ENCODE measurements around the gene MYO3B. TPM values are rescaled to one million over a fixed set of nuclear protein-coding genes. Genes with fewer than 3 reads are reported as not detected.
A peak's percentile ranks its signal among the peaks of the same experiment; 100 is the strongest.

Gene MYO3B
- total RNA-seq, 2 donors from 2014 or later = 5.2 to 10.9 TPM

- Histone ChIP-seq H3K27ac (ENCODE audit: low read depth, low read length) (peak overlapping the region; percentile 52), H3K36me3 (ENCODE audit: control insufficient read depth, insufficient read depth, low read length) (no peaks in the 10 kb centered on the region), H3K27me3 (ENCODE audit: control insufficient read depth, insufficient read depth, low read length, poor library complexity, severe bottlenecking) (no peaks in the 10 kb centered on the region), H3K9me3 (ENCODE audit: control insufficient read depth, low read length) (no peaks in the 10 kb centered on the region), H3K4me1 (ENCODE audit: control insufficient read depth, insufficient read depth, low read length) (no peaks in the 10 kb centered on the region), H3K9ac (ENCODE audit: extremely low read depth, low read length, poor library complexity, severe bottlenecking) (no peak overlapping the region), H3K4me3 (ENCODE audit: low read length) (no peak overlapping the region)
- 81 to 84% methylated on average over 6 of the region's 6 CpGs for WGBS, 2 experiments (ENCODE audit: insufficient coverage in 1 of 2, insufficient read length in 1 of 2)
- Mint-ChIP-seq H3K9me3 (no peaks in the 10 kb centered on the region), H3K4me1 (peaks cover 16% of the 10 kb centered on the region), H3K27me3 (ENCODE audit: insufficient read depth) (no peaks in the 10 kb centered on the region), H3K36me3 (ENCODE audit: low read depth) (no peaks in the 10 kb centered on the region), H3K4me3 (no peak overlapping the region), H3K27ac (no peak overlapping the region)
- TF ChIP-seq CTCF (conservative IDR thresholded peaks at IDR 0.05) = no peak
- DNase-seq = no peak
Observed at GRCh38 chr2:170176212-170176611, 1.7 kb upstream of the MYO3B start.

GRCh38 chr2:170180031-170180566 is 2.2 kb downstream of the MYO3B start:
- WGBS, 2 experiments (ENCODE audit: insufficient coverage in 1 of 2, insufficient read length in 1 of 2) = 88 to 95% methylated on average over 3 of the region's 3 CpGs
- Histone ChIP-seq H3K36me3 (ENCODE audit: control insufficient read depth, insufficient read depth, low read length) (no peaks in the 10 kb centered on the region), H3K27me3 (ENCODE audit: control insufficient read depth, insufficient read depth, low read length, poor library complexity, severe bottlenecking) (no peaks in the 10 kb centered on the region), H3K4me3 (ENCODE audit: low read length) (no peak overlapping the region), H3K4me1 (ENCODE audit: control insufficient read depth, insufficient read depth, low read length) (no peaks in the 10 kb centered on the region), H3K9me3 (ENCODE audit: control insufficient read depth, low read length) (peaks cover 10% of the 10 kb centered on the region), H3K27ac (ENCODE audit: low read depth, low read length) (no peak overlapping the region), H3K9ac (ENCODE audit: extremely low read depth, low read length, poor library complexity, severe bottlenecking) (no peak overlapping the region)
- DNase-seq = no peak
- no peaks in the 10 kb centered on the region for H3K36me3 Mint-ChIP-seq (ENCODE audit: low read depth)
- H3K4me1 Mint-ChIP-seq = peaks cover 16% of the 10 kb centered on the region
- TF ChIP-seq CTCF (conservative IDR thresholded peaks at IDR 0.05) = no peak
- H3K9me3 Mint-ChIP-seq = peaks cover 9% of the 10 kb centered on the region
- no peaks in the 10 kb centered on the region for H3K27me3 Mint-ChIP-seq (ENCODE audit: insufficient read depth)
- peak overlapping the region; percentile 80 for H3K27ac Mint-ChIP-seq
- no peak overlapping the region for H3K4me3 Mint-ChIP-seq

- H3K27ac ChIP-seq (ENCODE audit: low read depth, low read length) = no peak overlapping the region
- Mint-ChIP-seq H3K27ac (no peak overlapping the region), H3K36me3 (ENCODE audit: low read depth) (peaks cover 4% of the 10 kb centered on the region), H3K9me3 (peaks cover 23% of the 10 kb centered on the region), H3K4me3 (no peak overlapping the region), H3K27me3 (ENCODE audit: insufficient read depth) (no peaks in the 10 kb centered on the region), H3K4me1 (peaks cover 11% of the 10 kb centered on the region)
- TF ChIP-seq CTCF (conservative IDR thresholded peaks at IDR 0.05) = no peak
- no peaks in the 10 kb centered on the region for H3K36me3 ChIP-seq (ENCODE audit: control insufficient read depth, insufficient read depth, low read length)
- H3K9ac ChIP-seq (ENCODE audit: extremely low read depth, low read length, poor library complexity, severe bottlenecking) = no peak overlapping the region
- peaks cover 25% of the 10 kb centered on the region for H3K9me3 ChIP-seq (ENCODE audit: control insufficient read depth, low read length)
- H3K4me1 ChIP-seq (ENCODE audit: control insufficient read depth, insufficient read depth, low read length) = no peaks in the 10 kb centered on the region
- 93% methylated on average over 2 of the region's 5 CpGs; no CpG with 5 or more reads in 1 of the 2 experiments for WGBS, 2 experiments (ENCODE audit: insufficient coverage in 1 of 2, insufficient read length in 1 of 2)
- DNase-seq = no peak
- no peak overlapping the region for H3K4me3 ChIP-seq (ENCODE audit: low read length)
- no peaks in the 10 kb centered on the region for H3K27me3 ChIP-seq (ENCODE audit: control insufficient read depth, insufficient read depth, low read length, poor library complexity, severe bottlenecking)
Observed at GRCh38 chr2:170181602-170182001, 3.7 kb downstream of the MYO3B start.
